Memory B cell (primary cell): Measurements from ENCODE around the gene CRK.
A peak's percentile ranks its signal among the peaks of the same experiment; 100 is the strongest.
"Not testable (repeated sequence)": the region's sequence is repeated elsewhere in the genome, so short reads cannot be mapped to it uniquely, and the experiment has no call there.

ENCODE experiments used
- ATAC-seq: fragments of 150-1000 bp; cut with Tn5 transposase; 2 replicates; pipeline ENCODE4 v1.10.0; 2021; ENCODE audit warnings: low read depth, mild to moderate bottlenecking, moderate library complexity
- DNase-seq, 2 donors: peaks; one replicate each; pipeline ENCODE4 v3.0.0; 2022; ENCODE audit warnings: low spot score in 2 of 2
- H3K27ac Mint-ChIP-seq: one replicate; pipeline ENCODE4 v1.8.0; 2022; ENCODE audit warnings: mild to moderate bottlenecking, moderate library complexity, mixed read lengths
- H3K27me3 Mint-ChIP-seq: one replicate; pipeline ENCODE4 v1.8.0; 2022; ENCODE audit warnings: mixed read lengths
- H3K36me3 Mint-ChIP-seq: one replicate; pipeline ENCODE4 v1.8.0; 2022; ENCODE audit warnings: mild to moderate bottlenecking, mixed read lengths
- H3K4me1 Mint-ChIP-seq: one replicate; pipeline ENCODE4 v1.8.0; 2022; ENCODE audit warnings: mixed read lengths
- H3K4me3 Mint-ChIP-seq: one replicate; pipeline ENCODE4 v1.8.0; 2022; ENCODE audit warnings: mild to moderate bottlenecking, moderate library complexity, mixed read lengths
- H3K9me3 Mint-ChIP-seq: one replicate; pipeline ENCODE4 v1.8.0; 2022; ENCODE audit warnings: mixed read lengths

CRK gene

DNA sequence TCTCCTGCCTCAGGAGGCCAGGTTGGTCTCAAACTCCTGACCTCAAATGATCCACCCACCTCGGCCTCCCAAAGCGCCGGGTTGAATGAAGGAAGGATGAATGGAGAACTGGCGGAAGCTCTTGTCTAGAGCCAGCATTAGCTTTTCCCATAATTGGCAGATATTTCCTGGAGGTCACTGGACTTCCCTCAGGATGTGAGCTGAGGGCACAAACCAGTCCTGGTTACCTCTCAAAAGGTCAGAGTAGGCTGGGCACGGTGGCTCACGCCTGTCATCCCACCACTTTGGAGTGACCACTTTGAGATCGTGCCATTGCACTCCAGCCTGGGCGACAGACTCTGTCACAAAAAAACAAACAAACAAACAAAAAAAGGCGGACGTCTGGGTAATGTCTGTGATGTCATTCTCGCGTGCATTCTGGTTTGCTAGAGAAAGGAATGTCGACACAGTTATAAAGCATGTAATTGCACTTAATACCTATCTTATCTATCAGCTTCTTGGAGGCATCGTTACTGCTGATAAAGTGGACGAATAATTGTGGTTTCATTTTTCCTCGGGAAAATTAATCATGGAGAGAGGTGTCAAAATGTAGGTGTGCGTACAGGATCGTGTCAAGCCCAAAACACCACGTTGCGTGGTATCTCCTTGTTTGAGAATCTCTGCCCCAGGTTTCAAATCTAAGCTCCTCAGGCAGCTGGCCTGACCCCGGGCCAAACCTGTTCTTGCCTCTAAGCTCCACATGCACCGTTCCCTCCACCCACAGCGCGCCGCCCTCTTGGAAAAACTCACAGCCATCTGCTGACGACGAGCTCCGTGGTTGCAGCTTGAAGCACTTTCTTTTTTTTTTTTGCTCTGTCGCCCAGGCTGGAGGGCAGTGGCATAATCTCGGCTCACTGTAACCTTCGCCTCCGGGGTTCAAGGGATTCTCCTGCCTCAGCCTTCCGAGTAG, 6.4 kb upstream of the CRK start:
- H3K9me3 Mint-ChIP-seq: no peaks in the 10 kb centered on the region
- ATAC-seq (no peak), DNase-seq (no peak)
- peak overlapping the region; percentile 82 for H3K27ac Mint-ChIP-seq
- peaks cover 4% of the 10 kb centered on the region for H3K27me3 Mint-ChIP-seq
- peaks cover 29% of the 10 kb centered on the region for H3K4me1 Mint-ChIP-seq
- H3K36me3 Mint-ChIP-seq: no peaks in the 10 kb centered on the region
- peak overlapping the region; percentile 78 for H3K4me3 Mint-ChIP-seq

DNA sequence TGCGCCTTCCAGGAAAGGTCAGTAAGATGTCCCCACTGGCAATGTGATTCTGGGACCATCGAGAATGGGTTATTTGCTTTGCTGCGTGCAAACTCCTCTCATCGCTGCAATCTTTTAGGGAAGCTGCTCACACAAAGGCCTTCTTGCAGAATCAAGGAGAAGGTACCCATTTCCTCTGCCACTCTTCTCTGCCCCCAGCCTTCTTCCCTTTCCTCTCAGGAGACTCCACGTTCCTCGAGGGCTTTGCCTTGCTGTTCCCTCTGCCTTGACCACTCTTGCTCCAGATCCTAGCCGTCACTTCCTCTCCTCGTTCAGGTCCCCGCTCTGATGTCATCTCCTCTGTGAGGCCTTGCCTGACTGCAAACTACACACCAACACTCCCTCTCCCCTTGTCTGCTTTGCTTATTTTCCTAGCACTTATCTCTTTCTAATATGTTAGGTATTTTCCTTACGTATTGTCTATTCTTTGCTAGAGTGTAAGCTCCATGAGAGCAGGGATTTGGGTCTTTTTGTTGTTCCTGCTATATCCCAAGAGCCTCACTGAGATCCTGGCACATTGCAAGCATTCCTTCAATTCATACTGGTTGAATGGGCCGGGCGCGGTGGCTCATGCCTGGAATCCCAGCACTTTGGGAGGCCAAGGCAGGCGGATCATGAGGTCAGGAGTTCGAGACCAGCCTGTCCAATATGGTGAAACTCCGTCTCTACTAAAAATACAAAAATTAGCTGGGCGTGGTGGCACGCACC, 5.3 kb upstream of the CRK start:
- DNase-seq (no peak), ATAC-seq (no peak)
- Mint-ChIP-seq H3K4me1 (peaks cover 32% of the 10 kb centered on the region), H3K4me3 (no peak overlapping the region), H3K27me3 (peaks cover 4% of the 10 kb centered on the region), H3K27ac (no peak overlapping the region), H3K9me3 (no peaks in the 10 kb centered on the region), H3K36me3 (no peaks in the 10 kb centered on the region)

DNA sequence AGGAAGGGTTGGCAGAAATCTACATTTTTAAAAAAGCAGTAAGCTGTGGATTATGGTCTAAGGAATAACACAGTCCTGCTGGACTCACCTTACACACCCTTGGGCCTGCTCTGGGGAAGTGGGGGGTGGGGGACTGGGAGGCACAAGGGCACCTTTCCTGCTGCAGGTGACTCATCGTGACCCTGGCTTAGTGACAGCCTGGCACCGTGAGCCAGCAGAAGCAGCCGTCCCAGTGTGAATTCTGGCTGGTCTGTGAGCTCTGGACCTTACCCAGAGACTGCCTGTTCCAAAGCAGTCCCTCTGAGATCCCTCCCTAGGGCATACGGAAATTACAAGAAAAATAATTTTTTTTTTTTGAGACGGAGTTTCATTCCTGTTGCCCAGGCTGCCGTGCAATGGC, 4.2 kb upstream of the CRK start:
- no peak for DNase-seq
- Mint-ChIP-seq H3K27me3 (peaks cover 4% of the 10 kb centered on the region), H3K36me3 (no peaks in the 10 kb centered on the region), H3K27ac (no peak overlapping the region), H3K9me3 (no peaks in the 10 kb centered on the region), H3K4me3 (no peak overlapping the region), H3K4me1 (peaks cover 34% of the 10 kb centered on the region)
- no peak for ATAC-seq

DNA sequence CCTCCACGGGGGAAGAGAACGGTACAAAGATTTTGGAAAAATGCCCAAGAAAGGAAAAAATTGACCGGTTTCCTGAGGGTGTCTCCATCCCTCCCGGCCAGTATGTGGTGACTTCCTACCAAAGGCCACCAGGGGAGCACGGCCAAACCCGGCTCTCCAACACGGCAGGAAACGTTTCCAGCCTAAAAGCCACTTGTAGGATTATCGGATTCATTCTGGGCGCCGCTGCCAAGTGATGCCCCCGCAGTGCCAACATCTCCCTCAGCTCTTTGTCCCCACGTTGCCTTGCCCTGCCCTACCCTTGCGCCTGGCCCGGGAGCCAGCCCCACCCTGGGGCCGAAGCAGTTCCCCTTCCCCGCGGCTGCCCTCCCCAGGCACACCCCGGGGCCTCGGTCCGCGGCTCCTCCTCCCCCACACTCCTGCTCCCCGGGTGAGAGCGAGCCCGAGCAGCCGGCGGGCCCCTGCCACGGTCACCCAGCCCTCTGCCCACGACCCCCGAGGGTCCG, 688 bp downstream of the CRK start:
- no peaks in the 10 kb centered on the region for H3K36me3 Mint-ChIP-seq
- H3K27ac Mint-ChIP-seq: peak overlapping the region; percentile 86
- ATAC-seq: peak; percentile 33

GRCh38 chr17:1454541-1454940, 1.5 kb downstream of the CRK start:
- H3K36me3 Mint-ChIP-seq: peaks cover under 1% of the 10 kb centered on the region
- H3K4me3 Mint-ChIP-seq: peak overlapping the region; percentile 88
- H3K27me3 Mint-ChIP-seq: peaks cover 1% of the 10 kb centered on the region
- H3K4me1 Mint-ChIP-seq: peaks cover 25% of the 10 kb centered on the region
- DNase-seq (no peak), ATAC-seq (no peak)
- H3K9me3 Mint-ChIP-seq: no peaks in the 10 kb centered on the region
- peak overlapping the region; percentile 86 for H3K27ac Mint-ChIP-seq

More for the DNA sequence above, 688 bp downstream of the CRK start:
- Mint-ChIP-seq H3K9me3 (no peaks in the 10 kb centered on the region), H3K27me3 (peaks cover 4% of the 10 kb centered on the region), H3K4me3 (peak overlapping the region; percentile 88), H3K4me1 (peaks cover 29% of the 10 kb centered on the region)
- peak; percentile 37 to 63 for DNase-seq

DNA sequence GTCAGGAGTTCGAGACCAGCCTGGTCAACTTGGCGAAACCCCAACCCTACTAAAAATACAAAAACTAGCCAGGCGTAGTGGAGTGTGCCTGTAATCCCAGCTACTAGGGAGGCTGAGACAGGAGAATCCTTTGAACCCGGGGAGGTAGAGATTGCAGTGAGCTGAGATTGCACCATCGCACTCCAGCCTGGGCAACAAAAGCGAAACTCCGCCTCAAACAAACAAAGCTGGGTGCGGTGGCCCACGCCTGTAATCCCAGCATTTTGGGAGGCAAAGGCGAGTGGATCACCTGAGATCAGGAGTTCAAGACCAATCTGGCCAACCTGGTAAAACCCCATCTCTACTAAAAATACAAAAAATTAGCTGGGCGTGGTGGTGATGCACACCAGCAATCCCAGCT, 2.3 kb downstream of the CRK start:
- peak overlapping the region; percentile 53 for H3K4me3 Mint-ChIP-seq
- not testable (repeated sequence) for H3K27me3 Mint-ChIP-seq, H3K36me3 Mint-ChIP-seq, H3K9me3 Mint-ChIP-seq, ATAC-seq, DNase-seq
- peak overlapping the region; percentile 38 for H3K27ac Mint-ChIP-seq
- H3K4me1 Mint-ChIP-seq: peaks cover 33% of the 10 kb centered on the region

- ATAC-seq (no peak), DNase-seq (no peak)
- H3K27ac Mint-ChIP-seq: peak overlapping the region; percentile 38
- H3K9me3 Mint-ChIP-seq: no peaks in the 10 kb centered on the region
- peaks cover 1% of the 10 kb centered on the region for H3K27me3 Mint-ChIP-seq
- H3K4me1 Mint-ChIP-seq: peaks cover 33% of the 10 kb centered on the region
- peaks cover 2% of the 10 kb centered on the region for H3K36me3 Mint-ChIP-seq
- H3K4me3 Mint-ChIP-seq: no peak overlapping the region
These were observed 3.2 kb downstream of the CRK start for GRCh38 chr17:1452836-1453235.

GRCh38 chr17:1450261-1450660, 5.8 kb downstream of the CRK start:
- not testable (repeated sequence) for H3K9me3 Mint-ChIP-seq, H3K27me3 Mint-ChIP-seq, ATAC-seq, H3K27ac Mint-ChIP-seq, DNase-seq, H3K4me3 Mint-ChIP-seq, H3K36me3 Mint-ChIP-seq
- H3K4me1 Mint-ChIP-seq: peaks cover 32% of the 10 kb centered on the region

GRCh38 chr17:1449412-1449967, 6.5 kb downstream of the CRK start:
- no peaks in the 10 kb centered on the region for H3K27me3 Mint-ChIP-seq
- H3K36me3 Mint-ChIP-seq: peaks cover 2% of the 10 kb centered on the region
- no peaks in the 10 kb centered on the region for H3K9me3 Mint-ChIP-seq
- H3K27ac Mint-ChIP-seq: peak overlapping the region; percentile 49
- DNase-seq: no peak
- ATAC-seq: no peak
- peaks cover 29% of the 10 kb centered on the region for H3K4me1 Mint-ChIP-seq
- no peak overlapping the region for H3K4me3 Mint-ChIP-seq

DNA sequence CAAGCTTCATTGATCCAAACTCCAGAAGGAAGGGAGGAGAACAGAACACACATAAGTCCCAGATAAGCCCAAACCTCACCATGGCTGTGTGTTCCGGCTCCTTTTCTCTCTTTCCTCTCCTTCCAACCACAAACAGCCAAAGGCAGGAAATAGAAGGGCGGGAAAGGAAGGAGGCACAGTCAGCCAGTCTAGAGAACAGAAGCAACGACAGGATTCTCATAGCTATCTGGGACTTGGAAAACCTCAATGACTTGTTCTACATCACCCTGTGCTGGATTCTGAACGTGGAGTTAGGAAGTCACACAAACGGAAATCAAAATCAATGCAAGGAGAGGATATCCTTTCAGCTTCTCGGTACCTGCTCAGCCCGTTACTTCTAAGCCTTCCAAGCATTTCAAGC, 9.0 kb downstream of the CRK start:
- H3K4me3 Mint-ChIP-seq: no peak overlapping the region
- no peak for ATAC-seq
- no peaks in the 10 kb centered on the region for H3K27me3 Mint-ChIP-seq
- H3K4me1 Mint-ChIP-seq: peaks cover 18% of the 10 kb centered on the region
- DNase-seq: no peak
- H3K9me3 Mint-ChIP-seq: no peaks in the 10 kb centered on the region
- peaks cover 2% of the 10 kb centered on the region for H3K36me3 Mint-ChIP-seq
- H3K27ac Mint-ChIP-seq: no peak overlapping the region

GRCh38 chr17:1446201-1446600, 9.8 kb downstream of the CRK start:
- Mint-ChIP-seq H3K4me3 (no peak overlapping the region), H3K4me1 (peaks cover 17% of the 10 kb centered on the region)

DNA sequence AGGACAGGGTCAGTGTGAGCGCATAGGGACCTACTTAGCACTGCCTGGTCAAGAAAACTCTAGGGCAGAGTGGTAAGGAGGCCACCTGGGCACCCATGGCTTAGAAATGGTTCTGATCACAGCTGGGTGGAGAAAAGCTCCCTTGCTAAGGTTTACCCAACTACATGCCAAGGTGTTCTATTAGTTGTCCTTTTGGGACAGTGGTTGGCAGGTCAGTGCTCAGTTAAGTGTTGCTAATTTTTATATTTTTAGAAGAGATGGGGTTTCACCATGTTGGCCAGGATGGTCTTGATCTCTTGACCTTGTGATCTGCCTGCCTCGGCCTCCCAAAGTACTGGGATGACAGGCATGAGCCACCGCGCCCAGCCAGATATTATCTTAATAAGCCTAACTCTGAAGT, 10.3 kb downstream of the CRK start:
- not testable (repeated sequence) for H3K9me3 Mint-ChIP-seq, H3K27me3 Mint-ChIP-seq, DNase-seq, ATAC-seq, H3K4me3 Mint-ChIP-seq, H3K27ac Mint-ChIP-seq, H3K36me3 Mint-ChIP-seq
- peaks cover 17% of the 10 kb centered on the region for H3K4me1 Mint-ChIP-seq

More at GRCh38 chr17:1446201-1446600, 9.8 kb downstream of the CRK start:
- Mint-ChIP-seq H3K27me3 (no peaks in the 10 kb centered on the region), H3K9me3 (no peaks in the 10 kb centered on the region), H3K27ac (no peak overlapping the region), H3K36me3 (peaks cover 2% of the 10 kb centered on the region)
- DNase-seq: no peak
- ATAC-seq: no peak

GRCh38 chr17:1442721-1443120, 13.3 kb downstream of the CRK start:
- not testable (repeated sequence) for H3K27ac Mint-ChIP-seq, H3K4me1 Mint-ChIP-seq, H3K9me3 Mint-ChIP-seq, H3K4me3 Mint-ChIP-seq, ATAC-seq, H3K27me3 Mint-ChIP-seq, H3K36me3 Mint-ChIP-seq, DNase-seq

DNA sequence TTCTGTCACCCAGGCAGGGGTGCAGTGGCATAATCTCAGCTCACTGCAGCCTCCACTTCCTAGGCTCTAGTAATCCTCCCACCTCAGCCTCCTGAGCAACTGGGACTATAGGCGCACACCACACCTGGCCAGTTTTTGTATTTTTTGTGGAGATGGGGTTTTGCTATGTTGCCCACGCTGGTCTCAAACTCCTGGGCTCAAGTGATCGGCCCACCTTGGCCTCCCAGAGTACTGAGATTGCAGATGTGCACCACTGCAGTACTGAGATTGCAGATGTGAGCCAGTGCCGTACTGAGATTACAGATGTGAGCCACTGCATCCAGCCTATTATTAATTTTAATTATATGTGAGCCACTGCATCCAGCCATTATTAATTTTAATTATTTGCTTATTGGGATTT, 13.8 kb downstream of the CRK start:
- H3K27ac Mint-ChIP-seq: no peak overlapping the region
- H3K9me3 Mint-ChIP-seq: no peaks in the 10 kb centered on the region
- H3K36me3 Mint-ChIP-seq: peaks cover 2% of the 10 kb centered on the region
- DNase-seq: no peak
- no peaks in the 10 kb centered on the region for H3K27me3 Mint-ChIP-seq
- peaks cover 8% of the 10 kb centered on the region for H3K4me1 Mint-ChIP-seq
- H3K4me3 Mint-ChIP-seq: no peak overlapping the region
- ATAC-seq: no peak
